ENCODE measurements around the gene XRCC4. TPM values are rescaled to one million over a fixed set of nuclear protein-coding genes. Genes with fewer than 3 reads are reported as not detected.

The XRCC4 gene
- total RNA-seq, 1 donor from 2014 or later = 9.7 TPM

DNA sequence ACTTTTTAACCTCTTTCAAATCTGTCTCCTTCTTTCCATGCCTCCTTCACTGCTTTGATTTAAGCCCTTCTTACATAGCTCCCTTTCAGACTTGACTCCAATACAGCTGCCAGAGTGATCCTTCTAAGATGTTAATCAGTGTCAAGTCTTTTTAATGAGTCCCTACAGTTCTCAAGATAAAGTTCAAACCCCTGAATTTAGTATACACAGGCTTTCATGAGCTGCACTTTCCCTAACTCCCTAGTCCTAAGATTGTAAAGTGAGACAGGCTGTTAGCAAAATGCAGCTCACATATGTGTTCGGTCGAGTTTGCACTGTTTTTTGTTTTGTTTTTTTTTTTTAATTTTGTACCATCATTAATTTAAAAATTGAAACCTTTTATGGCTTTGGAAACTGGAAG is 203.8 kb downstream of the XRCC4 start:
- no peak for DNase-seq

DNA sequence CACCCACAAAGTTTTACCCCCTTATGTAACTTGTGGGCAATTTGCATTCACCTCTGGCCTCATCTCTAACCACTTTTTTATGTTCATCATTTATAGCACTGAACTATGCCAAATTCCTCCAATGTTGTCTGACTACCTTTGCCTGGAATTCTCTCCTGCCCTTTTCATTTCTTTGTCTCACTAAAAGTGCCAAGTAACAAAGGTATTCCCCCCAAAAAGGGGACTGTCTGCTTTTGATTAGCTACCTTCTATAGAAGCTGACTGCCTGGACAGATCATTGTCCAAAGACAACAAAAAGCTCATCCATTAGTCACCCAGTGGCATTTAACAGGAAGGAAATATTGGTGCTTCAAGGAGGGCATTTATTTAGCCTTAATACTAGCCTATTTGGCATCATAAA is 204.3 kb downstream of the XRCC4 start:
- no peak for DNase-seq

DNA sequence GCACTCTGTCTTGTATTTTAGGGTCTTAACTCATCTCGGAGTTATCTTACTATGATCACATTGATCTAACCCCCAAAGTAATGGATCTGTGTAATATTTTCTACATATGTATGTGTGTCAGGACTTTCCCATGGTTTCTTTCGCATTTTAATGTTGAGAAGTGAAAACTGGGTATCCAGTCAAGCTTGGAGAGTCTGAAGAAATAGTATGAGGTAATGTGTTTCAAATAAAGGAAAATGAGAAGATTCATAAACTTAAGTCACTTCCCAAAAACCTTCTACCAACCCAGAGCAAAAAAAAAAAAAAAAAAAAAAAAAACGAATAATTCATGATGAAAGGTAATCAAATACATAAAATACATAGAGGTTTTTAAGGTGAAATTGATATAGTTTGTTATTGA is 206.4 kb downstream of the XRCC4 start:
- no peak for DNase-seq

DNA sequence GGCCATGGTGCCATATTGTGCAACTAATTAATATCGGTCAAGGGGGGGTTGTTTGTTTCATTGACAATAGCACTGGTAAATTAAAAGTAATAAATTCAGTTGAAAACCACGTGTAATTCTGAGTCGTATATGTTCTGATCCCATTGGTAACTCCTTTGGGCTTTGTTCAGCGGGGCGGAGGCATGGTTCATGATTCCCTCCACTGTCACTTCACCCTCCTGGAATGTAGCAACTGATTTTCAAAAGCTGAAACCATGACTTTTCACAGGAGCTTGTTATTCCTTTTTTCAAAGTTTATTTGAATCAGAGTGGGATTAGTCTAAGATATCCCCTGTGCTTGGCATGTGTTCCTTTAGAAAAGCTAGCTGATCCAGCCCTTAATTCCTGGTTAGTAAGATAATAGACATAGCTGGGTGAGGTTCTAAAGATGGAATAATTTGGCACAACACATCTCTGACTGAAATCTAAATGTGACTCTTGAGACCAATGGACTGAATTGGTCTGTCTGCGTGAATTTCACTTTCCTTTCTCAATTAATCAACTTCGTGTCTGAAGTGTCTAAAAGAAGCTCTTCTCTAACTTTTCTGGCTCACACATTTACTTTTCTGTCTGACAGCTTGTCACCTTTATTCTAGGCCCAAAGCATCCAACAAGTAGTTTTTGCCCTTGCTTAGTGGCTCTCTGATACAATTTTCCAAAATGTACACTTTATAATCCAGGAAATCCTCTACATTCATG is 208.5 kb downstream of the XRCC4 start:
- no peak for DNase-seq

DNA sequence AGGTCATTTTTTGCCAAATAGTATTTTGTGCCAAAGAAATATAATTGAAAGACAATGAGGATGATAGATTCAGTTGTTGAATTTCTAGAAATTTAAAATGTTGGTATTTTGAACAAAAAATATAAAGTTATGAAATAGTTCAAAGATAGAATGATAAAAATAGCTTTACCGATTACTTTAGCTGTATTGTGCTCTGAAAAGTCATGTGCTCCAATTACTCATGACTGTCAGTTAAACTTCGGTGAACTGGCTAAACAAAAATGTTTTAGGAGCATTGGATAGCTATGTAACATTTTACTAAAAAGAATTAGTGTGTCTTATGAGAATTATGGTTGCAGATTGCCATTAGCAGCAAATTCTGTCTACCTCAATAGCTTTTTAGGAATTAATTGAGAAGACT is 216.9 kb downstream of the XRCC4 start:
- no peak for DNase-seq

DNA sequence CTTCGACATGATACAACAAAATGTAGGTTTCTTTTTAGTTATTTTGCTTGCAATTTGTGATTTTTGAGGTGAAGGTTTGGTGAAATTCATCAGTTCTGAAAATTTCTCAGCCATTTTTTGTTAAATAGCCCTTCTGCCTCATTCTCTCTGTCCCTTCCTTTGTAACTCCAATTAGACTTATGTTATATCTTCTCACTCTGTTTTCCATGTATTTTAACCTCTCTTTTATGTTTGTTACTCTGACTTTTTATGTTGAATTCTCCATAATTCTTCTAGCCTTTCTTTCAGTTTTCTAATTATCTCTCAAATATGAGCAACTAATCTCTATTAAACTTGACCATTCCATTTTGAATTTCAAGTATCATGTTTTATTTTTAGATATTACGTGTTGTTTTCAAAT is 222.0 kb downstream of the XRCC4 start:
- DNase-seq = no peak

DNA sequence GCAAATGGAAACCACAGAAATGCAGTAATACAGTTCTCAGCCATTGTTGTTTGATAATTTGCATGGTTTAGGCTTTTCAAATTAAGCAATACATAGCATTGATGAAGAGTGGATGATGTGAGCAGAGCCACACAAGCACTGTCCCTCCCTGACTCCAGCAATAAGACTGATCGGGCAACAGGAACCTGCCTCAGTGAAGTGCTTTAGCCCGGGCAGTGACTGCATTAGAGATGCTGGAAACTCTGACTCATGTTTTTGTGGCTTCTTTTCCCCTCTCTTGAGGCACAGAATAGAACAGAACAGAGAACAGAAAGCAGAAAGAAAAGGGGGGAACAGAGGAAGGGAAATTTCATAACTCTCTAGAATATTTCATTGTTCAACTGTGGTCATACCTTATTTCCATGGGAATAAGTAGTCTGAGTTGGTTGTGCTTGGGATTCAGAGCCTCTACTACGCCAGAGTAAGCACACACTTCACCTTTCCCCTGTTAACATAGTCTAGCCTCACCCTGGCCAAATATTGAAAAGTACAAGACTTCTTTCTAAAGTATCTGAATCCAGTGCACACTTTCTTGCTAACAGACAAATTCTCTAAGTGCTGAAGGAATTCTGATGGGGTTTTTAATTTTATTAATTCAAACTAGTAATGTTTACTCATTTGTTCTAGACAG is 229.4 kb downstream of the XRCC4 start:
- peak; percentile 24 for DNase-seq

DNA sequence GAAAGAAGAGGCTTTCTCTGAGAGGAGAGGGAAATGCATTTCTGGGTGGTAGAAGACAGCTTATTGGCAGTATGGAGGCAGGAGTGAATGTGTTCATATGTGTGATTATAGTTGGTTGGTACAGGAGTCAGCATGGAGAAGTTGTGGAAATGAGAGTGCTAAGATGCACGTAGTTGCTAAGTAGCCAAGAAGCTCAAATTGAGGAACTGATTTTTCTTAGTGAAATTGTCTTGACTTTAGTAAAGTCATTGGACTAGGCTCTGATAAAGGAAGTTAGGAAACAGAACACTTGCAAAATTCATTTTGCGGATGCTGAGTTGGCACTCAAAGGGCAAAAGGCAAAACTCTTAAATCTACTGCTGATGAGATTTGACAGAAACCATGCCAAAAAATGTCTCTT is 235.3 kb downstream of the XRCC4 start:
- no peak for DNase-seq

DNA sequence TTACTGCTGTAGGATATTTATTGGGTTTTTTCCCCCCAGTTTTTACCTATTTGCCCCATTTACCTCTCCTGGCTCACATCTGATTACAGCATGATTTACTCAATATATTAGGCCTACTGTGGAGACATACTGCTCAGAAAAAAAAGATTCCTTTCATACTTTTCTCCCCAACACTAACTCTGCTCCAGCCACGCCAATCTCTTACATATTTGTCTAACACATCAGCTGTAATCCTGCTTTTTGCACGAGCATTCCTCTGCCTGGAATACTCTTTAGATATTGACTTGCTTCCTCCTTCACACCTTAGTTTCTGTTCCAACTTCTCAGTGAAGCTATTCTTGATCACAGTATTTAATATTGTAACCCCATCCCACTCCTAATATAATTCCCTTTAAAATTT is 236.1 kb downstream of the XRCC4 start:
- DNase-seq = no peak

DNA sequence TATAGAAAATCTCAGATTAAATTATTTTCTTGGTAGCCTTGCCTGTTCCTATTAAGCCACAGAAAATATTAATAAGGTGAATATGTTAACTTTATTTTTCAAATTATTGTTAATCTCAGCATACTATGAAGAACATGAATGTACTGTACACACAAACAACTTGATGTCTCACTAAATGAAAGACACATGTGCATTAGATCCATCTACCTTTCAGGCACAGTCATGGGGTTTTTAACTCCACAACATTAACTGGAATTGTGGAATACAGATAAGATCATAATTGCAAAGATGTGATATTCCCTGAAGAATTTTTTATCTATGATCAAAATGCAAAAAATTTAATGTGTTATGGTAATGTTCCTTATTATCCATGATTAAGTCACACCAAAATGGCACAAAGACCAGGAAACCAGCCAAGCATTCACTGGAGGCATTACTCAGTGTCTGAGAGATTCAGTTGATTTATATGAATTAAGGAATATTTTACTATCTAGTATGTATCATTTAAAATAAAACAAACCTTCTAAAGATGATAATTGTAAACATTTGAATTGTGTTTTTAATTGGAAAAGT is 244.2 kb downstream of the XRCC4 start:
- no peak for DNase-seq

DNA sequence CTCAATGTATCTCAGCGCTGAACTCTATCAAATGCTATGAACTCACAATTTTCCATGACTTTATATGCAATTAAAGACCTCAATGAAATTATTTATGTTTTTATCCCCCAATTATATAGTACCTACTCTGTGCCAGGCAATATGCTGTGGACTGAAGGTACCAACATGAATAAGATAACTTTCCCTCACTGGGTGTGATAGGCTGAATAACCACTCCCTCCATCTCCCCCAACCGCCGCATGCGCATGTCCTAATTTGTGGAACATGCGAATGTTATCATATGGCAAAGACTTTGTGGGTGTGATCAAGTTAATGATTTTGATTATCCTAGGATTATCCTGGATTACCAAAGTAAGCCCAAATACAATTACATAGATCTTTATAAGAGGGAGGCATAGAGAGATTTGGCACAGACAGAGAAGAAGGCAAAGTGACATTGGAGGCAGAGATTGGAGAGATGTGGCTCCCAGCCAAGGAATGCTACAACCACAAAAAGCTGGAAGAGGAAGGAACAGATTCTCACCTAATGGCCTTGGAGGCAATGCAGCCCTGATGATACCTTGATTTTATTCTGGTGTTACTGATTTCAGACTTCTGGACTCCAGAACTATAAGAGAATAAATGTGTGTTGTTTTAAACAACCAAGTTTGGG is 245.1 kb downstream of the XRCC4 start:
- no peak for DNase-seq

DNA sequence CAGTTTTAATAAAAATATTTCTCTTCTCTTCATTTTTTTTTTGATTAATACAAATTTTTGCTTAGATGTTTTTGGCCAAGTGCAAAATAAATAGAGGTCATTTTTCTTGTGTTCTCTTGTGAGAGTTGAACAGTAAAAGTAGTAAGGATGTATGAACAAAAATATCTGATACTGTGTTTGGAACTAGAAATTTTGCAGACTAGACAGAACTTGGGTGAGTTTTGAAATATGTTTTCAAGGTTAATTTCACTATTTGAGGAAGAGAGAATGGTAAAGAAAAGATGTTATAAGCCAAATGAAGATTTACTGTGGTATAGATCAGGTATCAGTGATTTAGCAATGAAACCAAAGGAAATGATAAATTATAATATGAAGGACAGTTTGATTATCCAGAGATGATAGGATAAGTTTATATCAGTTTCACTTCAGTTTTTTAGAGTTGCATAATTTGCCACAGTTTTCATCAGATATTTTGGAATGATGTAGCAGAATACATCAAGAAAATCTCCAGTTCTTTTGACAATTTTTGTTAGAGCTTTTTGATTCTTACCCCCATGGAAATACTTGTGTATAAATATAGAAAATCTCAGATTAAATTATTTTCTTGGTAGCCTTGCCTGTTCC is 246.3 kb downstream of the XRCC4 start:
- no peak for DNase-seq

DNA sequence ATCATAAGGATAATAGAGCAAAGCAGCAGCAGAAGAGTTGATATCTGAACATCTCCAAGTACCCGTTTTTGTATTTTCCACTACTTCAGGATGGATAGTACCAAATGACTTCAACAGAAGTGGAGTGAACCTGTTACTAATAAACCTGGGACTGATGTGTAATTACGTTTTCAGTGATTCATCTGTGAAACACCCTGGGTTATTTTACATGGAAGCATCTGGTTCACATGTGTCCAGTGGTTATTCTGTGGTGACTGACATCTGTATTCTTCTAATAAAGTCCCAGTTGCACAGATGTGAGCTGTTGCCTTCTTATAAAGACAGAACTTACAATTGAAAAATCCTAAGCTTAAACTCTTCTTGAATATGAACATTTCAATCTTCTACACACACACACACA is 254.5 kb downstream of the XRCC4 start:
- peak; percentile 32 for DNase-seq

DNA sequence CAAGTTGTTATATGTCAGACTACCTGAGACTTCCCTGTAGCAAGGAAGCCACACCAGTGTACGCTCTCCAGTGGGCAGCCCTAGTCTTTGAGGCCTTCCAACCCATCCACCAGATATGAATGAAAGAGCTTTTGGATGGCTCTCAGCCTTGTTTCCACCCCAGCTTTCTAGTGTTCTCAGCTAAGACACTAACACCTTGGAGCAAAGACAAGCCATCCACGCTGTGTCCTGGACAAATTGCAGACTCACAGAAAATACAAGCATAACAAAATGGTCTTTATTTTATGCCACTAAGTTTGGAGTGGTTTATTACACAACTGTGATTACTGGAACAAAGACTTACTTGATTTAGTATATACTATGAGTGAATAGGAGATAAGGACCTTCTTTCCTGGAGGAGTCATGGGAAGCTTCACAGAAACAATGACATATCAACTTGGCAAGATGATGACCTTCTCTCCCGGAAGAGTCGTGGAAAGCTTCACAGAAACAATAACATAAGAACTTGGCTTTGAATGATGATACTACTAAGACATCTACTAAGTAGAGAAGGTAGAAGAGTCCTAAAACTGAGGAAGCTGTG is 260.2 kb downstream of the XRCC4 start:
- no peak for DNase-seq

DNA sequence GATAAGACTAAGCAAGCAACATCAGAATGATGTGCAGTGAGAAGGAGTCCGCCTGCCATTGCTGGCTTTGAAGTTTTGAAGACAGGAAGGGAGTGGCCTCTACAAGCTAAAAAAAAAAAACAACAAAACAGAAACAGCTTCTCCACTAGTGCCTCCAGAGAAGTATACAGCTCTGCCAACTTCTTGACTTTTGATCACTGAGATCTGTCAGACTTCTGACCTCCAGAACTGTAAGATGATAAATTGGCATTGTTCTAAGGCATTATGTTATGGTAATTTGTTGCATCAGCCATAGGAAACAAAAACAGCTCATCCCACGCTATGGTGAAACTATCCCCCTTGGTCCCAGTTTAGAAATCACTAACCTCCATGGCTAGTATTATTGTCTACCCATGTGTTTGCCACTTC is 263.2 kb downstream of the XRCC4 start:
- no peak for DNase-seq

DNA sequence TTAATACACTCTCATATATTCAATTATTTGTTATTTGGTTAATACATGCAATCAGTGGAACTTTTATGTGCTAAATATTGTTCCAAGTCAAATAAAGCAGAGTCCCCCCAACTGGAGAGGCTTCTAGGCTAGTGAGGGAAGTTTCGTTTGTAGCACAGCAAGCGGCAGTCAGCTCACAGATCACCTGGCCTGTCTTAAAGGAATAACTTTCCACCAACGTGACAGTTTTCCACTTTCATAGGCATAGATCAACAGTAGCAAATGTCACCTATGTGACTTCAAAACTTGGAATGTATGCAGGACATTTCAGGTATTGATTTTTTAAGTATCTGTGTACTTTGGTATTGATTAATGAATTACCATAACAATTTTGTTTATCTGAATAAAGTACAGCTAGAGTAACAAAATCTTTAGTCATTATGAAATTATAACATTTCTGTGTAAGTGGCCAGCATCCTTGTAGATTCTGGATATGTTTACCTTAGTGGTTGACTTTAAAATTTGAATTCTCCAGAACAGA is 264.5 kb downstream of the XRCC4 start:
- DNase-seq = no peak

DNA sequence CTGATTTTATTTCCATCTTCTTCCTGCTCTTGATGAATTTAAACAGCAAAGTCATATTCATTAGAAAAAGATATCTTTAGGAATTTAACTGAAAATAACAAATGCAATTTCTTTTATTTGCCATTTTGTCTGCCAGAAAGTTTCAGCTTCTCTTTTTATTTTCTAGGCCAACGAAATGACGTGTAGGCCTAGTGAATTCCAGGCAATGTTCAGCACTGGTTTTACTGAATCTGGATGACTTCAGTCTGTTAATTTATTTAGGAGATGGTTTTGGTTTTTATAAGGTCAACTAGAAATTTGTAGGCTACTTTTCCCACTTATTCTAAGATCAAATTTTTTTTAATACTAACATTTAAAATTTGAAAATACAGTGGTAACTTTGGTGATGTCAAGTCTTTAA is 265.1 kb downstream of the XRCC4 start:
- no peak for DNase-seq

DNA sequence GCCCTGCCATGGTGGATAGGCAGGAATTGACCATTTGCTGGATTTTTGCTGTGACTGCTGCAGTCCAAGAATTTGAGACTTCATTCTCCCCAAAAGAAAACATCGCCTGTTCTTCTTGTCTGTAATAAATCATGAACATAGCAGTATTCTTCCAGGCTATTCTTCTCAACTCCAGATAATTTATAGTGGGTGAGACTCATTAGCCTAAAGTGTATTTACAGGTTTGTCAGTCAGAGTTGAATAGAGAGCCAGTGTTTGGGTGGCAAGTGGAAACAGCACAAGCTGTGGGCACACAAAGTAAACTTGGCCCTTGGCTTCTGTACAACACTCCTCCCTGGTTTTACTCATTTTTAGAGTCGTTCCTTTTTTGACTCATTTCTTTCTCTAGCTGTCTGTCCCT is 266.0 kb downstream of the XRCC4 start:
- DNase-seq = no peak

DNA sequence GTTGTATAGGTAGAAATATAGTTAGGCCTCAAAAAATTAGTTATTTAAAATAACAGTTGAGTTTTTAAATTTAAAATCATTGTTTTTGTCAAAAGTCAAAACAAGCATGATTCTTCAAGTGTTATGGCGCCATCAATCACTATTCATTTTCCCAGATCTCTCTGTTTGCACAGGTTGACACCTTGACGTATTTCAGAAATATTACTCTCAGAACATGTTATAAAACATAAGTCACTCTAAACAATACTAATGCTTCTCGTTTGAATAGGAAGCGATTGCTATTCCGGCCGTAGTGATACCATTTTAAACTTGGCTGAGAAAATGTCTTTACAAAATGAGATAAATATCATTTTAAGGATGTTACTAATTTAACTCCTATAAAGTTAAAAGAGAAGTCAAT is 268.1 kb downstream of the XRCC4 start:
- DNase-seq = no peak

DNA sequence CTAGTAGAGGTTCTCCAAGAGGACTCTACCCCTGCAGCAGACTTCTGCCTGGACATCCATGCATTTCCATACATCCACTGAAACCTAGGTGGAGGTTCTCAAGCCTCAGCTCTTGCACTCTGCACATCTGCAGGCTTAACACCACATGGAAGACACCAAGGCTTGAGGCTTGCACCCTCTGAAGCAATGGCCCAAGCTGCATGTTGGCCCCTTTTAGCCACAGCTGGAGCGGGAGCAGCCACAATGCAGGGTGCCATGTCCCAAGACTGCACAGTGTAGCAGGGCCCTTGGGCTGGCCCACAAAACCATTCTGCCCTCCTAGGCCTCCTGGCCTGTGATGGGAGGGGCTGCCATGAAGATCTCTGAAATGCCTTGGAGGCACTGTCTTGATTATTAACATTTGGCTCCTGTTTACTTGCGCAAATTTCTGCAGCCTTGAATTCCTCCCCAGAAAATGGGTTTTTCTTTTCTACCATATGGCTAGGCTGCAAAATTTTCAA is 271.0 kb downstream of the XRCC4 start:
- no peak for DNase-seq

DNA sequence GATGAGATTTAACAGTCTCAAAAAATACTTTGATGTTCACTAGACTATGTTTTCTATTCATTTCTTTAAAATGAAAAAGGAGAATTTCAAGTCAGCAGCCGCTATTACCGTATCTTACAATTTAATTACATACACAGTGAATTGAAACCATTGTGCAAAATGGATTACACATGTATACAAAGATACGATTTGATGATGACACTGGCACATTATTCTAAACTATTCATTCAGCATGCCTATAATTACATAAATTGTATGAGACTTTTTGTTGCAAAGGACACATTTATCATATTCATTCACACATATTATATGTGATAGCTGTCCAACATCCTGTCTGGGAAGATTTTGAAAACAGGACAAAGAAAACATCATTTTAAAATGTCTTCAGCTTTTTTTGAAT is 275.9 kb downstream of the XRCC4 start:
- no peak for DNase-seq

DNA sequence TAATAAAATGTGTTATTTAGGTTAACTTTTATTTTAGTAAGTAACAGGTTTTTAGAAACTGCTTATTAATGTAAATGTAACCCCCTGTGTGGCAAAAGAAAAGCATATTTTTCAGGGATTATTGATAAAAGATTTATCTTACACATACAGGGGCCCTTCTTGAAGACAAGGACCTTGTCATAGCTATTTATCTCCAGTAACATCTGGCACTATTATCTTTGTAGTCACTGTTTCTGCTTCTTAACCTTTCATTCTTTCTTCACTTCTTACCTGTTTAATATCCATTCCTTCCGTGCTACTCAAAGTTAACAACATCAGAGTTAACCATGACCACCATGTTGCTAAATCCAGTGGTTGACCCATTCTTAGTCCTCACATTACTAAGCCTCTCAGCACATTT is 276.4 kb downstream of the XRCC4 start:
- no peak for DNase-seq

Data from tongue (tissue), 2 donors.